GM18868 (cell line): ENCODE measurements around the gene RELN.
"Not testable (repeated sequence)": the region's sequence is repeated elsewhere in the genome, so short reads cannot be mapped to it uniquely, and the experiment has no call there.

Experiments used
- ATAC-seq: cut with Tn5 transposase; IDR thresholded peaks from one replicate; pipeline ENCODE4 v1.9.1; 2021; ENCODE audit warnings: mild to moderate bottlenecking, moderate library complexity; ENCODE audit not compliant: unreplicated experiment

The RELN gene

DNA sequence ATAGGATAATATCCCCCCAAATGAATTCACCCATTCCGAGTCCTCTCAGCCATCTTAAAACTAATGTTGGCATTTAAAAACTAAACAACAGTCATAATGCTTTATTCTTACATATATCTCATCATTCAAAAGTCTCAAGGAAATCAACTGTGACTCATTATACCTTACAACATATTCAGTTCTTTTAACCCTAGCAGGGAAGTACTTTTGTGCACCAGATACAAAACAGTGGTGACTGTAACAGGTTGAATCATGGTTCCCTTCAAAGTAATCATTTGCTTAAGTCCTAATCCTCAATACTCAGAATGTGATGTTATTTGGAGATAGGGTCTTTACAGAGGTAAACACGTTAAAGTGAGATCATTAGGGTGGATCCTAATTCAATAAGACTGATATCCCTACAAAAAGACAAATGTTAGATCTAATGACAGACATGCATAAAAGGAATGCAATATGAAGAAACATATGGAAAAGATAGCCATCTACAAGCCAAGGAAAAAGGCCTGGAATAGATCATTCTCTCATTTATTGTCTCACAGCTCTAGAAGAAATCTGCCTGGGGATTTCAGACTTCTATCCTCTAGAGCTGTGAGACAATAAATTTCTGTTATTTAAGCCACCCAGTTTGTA lies 42.3 kb downstream of the RELN start:
- no peak for ATAC-seq

DNA sequence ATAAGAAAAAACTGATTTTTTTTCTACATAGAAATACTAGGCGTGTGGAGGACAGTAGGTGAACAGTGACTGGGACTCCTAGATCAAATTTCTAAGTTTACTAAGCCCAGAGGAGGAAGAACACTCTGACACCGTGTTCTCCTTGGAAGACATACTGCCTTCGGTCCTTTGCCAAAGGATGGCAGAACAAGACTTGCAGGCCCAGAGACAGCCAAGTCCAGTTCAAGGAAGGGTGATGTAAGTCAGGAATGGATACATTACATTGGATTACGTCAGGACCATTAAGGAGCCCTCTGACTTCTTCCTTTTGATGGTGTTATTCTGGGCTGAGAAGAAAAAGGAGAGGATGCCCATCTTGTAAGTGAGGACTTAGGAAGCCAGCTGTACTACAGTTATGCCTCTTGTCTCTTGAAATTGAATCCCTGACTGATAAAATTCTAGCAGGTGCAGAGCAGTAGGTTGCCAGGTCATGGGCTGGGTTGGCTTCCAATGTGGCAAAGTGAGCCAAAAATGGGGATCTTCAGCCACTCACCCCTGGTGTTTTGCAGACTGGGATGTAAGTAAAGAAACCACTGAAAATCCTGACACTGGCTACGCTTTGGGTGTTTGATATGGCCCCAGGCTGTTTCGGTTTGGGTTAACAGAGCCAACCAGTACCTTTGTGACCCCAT lies 45.1 kb downstream of the RELN start:
- ATAC-seq = no peak

DNA sequence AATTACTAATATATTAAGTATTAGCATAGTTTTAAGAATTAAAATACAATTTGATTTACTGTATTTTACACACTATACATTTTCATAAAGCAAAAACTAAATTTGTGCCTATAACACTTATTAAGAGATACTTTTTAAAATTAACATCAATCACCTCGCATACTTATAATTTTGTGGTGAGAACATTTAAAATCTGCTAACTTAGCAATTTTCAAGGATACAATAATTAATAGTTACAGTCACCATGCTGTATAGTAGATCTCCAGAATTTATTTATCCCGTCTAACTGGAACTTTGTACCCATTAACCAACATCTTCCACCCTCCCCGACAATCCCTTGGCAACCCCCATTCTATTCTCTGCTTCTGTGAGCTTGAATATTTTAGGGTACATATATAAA lies 47.5 kb downstream of the RELN start:
- ATAC-seq = no peak

DNA sequence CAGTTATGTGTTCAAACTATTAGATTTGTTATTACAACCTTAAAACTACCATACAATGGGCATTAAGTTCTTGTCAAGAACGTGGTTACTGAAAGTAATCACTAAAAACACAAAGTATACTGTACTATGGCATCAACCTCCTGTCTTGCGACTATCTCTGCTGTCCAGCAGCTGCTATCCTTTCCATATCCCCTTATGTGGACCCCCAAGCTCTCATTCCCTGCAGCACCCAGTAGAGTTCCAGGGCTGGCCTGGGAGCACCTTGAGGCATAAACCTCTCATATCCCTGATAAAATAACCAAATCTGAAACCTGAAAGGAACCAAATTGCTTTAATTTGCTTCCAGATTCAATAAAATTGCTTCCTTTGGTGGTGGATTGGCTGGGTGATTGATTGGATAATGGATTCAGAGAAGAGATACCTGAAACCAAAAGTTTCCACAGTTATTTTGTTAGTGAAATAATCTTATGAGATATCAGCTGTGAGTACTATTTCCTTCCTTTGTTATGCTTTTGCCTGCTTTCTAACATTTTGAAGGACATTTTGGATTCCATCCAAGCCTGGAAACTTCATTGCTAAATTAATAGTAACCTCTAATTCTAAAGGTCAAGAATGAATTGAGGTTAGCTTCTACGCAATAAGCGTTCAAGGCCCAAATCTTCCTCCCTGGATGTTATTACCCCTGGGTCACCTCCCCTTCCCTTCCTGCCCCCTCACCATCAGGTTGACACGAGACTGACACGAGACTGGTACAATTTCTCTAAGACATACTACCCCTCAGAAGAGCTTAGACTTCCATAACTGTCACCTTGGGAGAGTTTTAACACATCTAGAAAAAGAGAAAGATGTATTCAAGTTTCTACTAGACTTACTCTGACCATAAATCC lies 48.8 kb downstream of the RELN start:
- no peak for ATAC-seq

DNA sequence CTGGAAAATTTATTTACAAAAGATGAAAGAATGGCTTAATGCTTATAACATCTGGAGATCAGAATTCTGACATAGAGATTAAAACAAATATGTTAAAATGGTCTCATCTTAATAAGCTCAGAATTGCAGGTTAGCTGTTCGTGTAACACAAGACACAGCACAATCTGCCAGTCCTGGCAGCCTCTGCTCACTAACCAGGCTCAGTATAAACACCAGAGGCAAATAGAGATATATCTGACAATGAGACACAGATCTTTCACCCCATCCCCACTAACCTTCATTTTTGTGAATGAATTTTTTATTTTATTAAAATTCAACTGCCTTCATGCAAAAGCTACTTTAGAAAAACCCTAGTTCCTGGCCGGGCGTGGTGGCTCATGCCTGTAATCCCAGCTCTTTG lies 51.8 kb downstream of the RELN start:
- ATAC-seq = no peak

DNA sequence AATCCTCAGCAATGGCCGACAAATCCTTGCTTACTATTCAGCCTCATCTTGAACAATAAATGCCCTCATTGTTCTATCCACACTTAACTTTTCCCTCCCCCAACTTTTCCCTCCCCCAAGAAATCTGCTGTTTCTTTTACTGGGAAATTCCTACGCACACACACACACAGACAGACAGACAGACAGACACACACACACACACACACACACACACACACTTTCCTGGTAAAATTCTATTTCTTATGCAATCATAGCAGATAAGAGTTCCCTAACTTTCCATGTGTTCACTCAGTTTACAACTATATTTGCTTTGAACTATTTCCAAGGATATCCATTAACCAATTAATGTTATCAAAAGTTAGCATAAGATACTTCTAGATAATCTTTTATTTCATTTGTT lies 52.9 kb downstream of the RELN start:
- ATAC-seq = no peak

DNA sequence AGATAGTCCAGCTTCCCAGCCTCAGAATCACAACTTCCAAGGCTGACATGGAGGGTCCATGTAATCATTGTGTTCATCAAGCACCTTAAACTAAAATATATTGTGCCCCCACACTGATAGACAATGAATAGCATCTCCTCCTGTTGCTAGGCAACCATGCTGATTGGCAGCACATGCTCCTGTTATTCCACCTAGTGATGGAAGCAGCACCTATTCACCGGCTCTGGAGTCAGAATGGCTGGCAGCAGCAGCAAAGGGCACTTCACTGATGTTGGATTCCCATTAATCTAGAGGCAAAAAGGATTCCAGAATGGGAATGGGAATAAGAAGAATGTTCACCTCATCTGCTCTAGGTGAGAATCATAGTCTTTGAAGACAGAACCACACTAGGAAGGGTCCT lies 55.0 kb downstream of the RELN start:
- no peak for ATAC-seq

DNA sequence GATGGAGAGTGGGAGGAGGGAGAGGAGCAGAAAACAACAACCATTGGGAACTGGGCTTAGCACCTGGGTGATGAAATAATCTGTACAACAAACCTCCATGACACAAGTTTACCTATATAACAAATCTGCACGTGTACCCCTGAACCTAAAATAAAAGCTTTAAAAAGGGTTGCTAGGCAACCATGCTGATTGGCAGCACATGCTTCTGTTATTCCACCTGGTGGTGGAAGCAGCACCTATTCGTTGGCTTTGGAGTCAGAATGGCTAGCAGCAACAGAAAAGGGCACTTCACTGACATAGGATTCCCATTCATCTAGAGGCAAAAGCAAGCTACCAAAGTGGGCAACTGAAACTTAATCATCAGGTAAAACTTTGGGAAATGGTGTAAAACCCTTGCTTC lies 57.1 kb downstream of the RELN start:
- ATAC-seq = no peak

DNA sequence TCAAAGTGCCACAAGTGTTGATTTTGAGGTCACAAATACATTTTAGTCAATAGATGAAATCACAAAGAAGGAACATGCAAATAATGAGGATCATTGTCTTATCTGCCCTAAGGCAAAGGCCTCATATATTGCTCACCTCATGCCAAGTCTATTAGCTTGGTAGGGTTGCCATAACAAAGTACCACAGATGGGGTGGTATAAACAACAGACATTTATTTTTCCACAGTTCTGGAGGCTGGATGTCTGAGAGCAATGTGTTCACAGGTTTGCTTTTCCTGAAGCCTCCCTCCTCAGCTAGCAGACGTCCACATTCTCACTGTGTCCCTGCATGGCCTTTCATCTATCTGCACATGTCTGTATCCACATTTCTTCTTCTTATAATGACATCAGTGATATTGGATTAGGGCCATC lies 59.6 kb downstream of the RELN start:
- no peak for ATAC-seq

DNA sequence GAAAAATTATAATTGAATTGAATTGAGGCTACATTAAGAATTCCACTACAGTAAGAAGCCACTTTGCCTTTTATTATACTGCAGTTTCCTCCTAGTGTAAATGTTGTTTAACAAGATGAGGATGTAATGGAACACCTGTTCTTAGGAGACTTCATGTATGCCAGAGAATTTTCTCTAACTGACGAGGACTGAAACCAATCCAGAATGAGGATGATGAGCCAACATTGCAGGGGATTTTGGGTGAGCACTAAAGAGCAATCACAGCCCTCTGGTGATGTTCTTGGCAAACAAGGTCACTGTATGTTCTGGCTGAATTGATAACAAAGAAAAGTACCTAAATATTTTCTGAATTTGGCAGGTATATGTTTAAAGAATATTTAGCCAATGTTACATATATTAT lies 60.9 kb downstream of the RELN start:
- ATAC-seq = no peak

DNA sequence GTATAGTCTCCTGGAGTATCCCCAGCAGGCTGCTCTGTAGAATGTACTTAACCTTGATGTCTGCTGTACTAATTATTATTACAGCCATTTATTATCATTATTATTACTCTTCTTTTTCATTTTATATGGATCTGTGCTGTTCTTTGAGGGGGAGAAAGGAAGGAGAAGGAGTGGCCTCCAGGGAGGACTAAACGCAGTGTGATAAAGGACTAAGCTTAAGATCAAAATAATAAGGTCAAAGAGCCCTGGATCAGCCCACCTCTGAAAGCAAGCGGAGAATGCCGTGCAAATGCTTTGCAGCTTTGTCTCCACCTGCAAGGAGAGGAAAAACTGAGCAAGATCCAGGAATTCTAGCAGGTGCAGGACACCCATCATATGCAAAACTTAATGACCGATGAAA lies 65.3 kb downstream of the RELN start:
- no peak for ATAC-seq

DNA sequence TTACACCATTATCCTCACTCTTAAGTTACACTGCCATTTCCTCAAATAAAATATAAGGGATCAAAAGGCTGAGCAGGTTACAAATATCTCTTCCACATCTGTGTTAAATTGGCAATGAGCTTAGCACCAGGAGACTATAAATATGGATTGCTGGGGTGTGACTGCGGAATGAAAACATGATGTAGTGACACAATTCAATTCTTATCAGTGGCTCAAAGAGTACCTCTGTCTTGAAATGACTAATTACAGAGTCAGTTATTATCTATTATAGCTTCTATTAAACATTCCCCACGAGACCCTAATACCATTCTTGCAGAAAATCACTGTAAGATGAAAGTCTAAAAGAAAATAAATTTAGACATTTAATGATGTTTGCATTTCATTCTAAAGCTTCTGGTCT lies 67.1 kb downstream of the RELN start:
- ATAC-seq = no peak

DNA sequence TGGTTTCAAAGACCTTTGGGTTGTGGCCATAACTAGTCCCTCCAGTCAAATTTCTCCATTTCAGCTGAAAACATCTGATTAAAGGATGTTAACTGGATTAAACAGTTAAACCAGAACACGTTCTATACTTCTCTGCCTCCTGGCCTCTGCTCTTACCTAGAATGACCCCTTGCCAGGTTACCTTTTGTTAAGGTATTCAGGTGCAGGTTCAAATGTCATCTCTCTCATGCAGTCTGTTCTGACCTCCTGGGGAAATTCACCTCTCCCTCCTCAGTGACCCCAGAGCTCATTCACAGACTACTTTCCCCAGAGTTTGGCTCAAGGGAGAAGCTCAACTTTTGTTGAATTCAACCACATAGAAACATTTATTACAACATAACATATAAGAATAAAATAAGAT lies 67.8 kb downstream of the RELN start:
- ATAC-seq = no peak

DNA sequence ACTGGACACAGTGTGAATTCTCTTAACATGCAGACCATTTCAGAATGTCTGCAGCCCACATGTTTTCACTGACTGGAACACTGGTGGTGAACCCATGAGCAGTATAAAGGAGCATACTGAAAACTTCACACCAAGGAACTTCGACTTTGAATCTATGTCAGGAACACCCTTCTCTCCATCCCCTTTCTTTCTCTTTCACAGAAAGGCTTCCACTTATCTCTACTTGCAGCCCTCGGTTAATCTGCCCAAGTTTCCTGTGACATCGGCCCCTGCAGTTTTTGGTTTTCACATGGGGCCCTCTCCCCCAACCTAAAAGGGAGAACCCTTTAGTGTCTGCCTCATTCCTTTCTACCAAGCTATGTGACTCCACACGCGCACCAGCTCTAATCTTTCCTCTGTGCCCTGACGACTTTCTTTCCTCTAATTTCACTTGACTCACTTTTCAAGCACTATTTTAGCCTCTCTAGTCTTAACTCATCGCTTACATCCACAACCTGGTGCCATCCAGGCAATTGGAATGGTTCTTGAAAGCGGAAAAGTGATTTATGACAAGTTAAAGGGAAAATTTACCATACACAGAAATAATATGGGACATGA lies 70.1 kb downstream of the RELN start:
- no peak for ATAC-seq

DNA sequence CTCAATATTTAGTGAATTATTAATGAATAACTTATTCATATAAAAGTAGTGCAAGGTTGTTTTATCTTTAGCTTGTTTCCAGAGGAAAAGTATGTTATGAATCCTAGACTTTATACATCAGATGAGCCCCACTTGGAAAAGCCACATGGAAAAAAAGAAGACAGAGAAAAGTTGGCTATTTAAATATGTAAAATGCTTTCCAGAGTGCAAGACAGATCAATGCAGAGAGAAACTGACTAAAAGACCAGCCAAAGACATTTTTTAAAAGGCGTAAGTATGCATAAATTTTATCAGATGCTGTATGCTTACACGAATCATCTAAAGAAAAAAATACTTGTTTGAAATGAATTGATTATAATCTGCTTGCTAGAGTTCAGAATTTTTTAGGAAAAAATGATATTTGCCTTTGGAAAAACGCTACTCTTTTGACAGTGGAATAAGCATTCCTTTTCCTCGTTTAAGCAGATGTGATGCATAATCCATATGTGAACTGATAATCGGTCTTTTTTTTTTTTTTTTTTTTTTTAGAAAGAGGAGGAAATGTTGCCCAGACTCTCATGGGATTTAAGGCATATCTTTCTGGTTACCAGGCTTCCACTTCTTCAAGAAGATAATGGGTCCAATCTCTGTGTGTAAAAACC lies 70.7 kb downstream of the RELN start:
- no peak for ATAC-seq

DNA sequence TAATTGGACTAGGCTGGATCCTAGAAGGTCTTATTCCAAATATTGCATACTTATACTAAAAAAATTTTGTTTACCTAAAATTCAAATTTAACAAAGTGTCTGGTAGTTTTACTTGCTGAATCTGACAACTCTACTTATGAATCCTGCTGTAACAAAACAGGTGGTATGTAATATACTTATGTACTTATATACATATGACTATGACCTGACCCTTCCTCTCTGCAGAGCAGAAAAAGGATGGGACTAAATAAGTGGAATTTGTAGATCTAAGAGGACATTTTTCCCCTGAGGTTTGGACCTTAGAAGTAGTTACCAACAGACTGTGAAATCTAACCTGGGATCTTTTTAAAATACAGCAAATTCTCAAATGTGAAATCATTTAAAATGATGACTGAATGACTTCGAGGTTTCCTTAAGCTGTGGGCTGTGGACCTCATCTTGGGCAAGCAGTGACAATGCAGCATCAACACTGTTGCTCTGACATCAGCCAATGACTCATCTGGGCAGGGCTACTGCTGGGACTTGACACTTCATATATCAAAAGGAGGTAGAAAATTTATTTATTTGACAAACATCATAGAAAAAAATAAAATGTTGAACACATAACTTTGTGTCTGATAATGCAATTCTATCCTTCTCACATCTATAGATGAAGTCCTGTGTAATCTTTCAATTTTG lies 73.6 kb downstream of the RELN start:
- no peak for ATAC-seq

DNA sequence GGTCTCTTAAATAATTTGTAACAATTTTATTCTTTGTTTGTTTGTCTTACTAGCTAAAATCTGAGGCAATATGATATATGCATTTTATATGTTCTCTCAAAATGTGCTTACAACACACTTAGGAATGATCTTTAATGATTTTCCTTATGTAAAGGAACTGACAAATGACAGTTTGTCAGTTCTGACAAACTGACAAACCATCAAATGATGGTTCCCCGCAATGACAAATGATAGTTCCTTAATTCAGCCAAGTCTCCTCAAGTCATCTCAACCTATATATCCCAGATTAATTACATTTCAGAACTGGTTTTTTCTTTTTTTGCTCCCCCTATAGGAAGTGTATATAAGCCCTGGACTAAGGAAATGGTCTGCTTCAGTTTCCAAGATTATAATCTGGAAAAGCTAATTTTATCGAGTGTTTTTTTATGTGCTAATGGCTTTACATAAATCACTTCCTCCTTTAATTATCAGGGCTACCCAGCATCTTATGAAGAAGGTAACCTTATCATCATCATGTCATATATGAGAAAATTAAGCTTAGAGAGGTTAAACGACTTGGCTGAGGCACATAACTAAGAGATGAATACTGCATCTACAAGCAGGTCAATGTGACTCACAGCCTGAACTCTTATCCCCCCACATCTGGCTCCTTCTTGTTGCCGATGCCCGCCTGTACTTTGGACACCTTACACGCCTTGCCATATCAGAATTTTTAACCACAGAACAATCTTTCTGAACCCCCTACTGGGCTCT lies 75.1 kb downstream of the RELN start:
- no peak for ATAC-seq

DNA sequence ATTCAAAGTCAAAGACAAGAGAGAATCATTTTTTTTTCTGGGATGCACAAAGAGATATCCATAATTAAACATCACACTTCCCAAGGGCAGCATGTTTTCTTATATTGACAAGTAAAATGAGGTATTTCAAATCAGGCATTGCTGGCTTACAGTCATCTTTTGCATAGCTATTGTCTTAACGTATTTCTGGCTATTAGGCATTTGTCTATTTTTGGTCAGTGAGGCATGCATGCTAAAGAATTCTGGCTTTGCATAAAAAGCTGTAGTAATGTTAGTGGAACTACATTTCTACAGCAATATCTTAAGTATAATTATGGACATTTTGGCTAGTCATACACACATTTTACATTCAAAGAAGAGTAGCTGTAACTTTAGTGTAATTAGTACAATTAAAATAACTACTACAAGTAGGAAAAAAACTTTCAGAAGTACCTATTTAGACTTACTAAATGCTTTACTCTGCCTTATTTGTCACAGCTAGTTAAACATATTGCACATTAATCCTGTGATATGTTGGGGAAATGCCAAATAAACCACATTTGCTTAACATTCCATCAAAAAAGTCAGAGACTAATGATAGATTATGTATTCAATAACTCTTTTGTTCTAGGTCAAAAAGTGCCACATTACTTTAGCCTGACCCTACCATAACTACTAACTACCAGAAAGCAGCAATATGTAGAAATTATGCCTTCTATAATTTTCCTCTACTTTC lies 76.4 kb downstream of the RELN start:
- ATAC-seq = no peak

DNA sequence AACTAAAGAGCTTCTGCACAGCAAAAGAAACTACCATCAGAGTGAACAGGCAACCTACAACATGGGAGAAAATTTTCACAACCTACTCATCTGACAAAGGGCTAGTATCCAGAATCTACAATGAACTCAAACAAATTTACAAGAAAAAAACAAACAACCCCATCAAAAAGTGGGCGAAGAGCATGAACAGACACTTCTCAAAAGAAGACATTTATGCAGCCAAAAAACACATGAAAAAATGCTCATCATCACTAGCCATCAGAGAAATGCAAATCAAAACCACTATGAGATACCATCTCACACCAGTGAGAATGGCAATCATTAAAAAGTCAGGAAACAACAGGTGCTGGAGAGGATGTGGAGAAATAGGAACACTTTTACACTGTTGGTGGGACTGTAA lies 78.4 kb downstream of the RELN start:
- not testable (repeated sequence) for ATAC-seq
